Measurements from ENCODE around the gene SLC5A6. TPM values are rescaled to one million over a fixed set of nuclear protein-coding genes. Genes with fewer than 3 reads are reported as not detected.

SLC5A6 gene
- polyA plus RNA-seq, 3 donors = 8.1 to 21.7 (median 10.2) TPM

GRCh38 chr2:27205206-27205605 lies 6.9 kb downstream of the SLC5A6 start:
- WGBS (ENCODE audit: insufficient coverage) = 93% methylated on average over 6 of the region's 8 CpGs
- no peak overlapping the region for H3K27ac ChIP-seq (ENCODE audit: low read depth in 1 of 2, low read length in 2 of 2)
- Mint-ChIP-seq H3K4me1 (no peaks in the 10 kb centered on the region), H3K27ac (no peak overlapping the region), H3K36me3 (peaks cover 66 to 71% of the 10 kb centered on the region in 2 donors), H3K4me3 (no peak overlapping the region), H3K27me3 (ENCODE audit: low read depth in 3 of 3) (no peaks in the 10 kb centered on the region), H3K9me3 (no peaks in the 10 kb centered on the region)
- no peaks in the 10 kb centered on the region for H3K79me2 ChIP-seq (ENCODE audit: insufficient read depth, low read length)
- DNase-seq = no peak
- no peak overlapping the region for H2AFZ ChIP-seq (ENCODE audit: insufficient read depth, low read depth, low read length, poor library complexity, severe bottlenecking)
- H4K20me1 ChIP-seq (ENCODE audit: insufficient read depth, low read length) = no peaks in the 10 kb centered on the region
- H3K4me3 ChIP-seq (replicated peaks in 1 of 3; ENCODE audit: low read depth in 2 of 3, low read length in 3 of 3) = no peak overlapping the region
- no peak overlapping the region for H3K4me2 ChIP-seq (replicated peaks; ENCODE audit: extremely low read depth, low read length, poor library complexity, severe bottlenecking)
- TF ChIP-seq CTCF (IDR thresholded peaks at IDR 0.05) = no peak
- H3K4me1 ChIP-seq (ENCODE audit: control insufficient read depth in 1 of 2, insufficient read depth in 2 of 2, low read length in 2 of 2) = no peaks in the 10 kb centered on the region
- H3K36me3 ChIP-seq (replicated peaks in 1 of 2; ENCODE audit: control insufficient read depth in 1 of 2, insufficient read depth in 2 of 2, low read length in 2 of 2) = peaks cover 67 to 91% of the 10 kb centered on the region in 2 donors
- no peaks in the 10 kb centered on the region for H3K9me3 ChIP-seq (replicated peaks in 1 of 2; ENCODE audit: control insufficient read depth in 1 of 2, insufficient read depth in 1 of 2, low read length in 2 of 2)
- intact Hi-C loops (cut with micrococcal nuclease) = no loop called here
- no peak overlapping the region for H3K9ac ChIP-seq (ENCODE audit: insufficient read depth, low read length, poor library complexity, severe bottlenecking)
- no peaks in the 10 kb centered on the region for H3K27me3 ChIP-seq (ENCODE audit: control insufficient read depth in 2 of 2, insufficient read depth in 2 of 2, low read length in 2 of 2)

DNA sequence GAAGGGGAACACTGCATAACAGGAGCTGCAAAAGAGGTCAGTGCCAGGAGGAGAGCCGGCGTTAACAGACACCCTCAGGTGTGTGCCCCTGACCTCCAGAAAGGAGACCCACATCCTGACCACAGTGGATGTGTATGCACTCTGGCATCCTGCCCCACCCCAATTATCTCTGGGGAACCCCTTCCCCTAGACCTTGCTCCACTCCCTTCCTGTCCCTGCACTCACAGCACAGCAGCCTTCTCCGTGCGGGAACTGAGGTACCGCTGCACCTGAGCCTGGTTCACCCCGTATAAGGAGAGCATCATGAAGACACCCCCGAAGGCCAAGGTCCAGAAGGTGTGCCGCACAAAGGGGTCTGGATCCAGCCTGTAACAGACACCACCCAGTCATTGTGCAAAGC lies 7.5 kb downstream of the SLC5A6 start:
- no peak overlapping the region for H2AFZ ChIP-seq (ENCODE audit: insufficient read depth, low read depth, low read length, poor library complexity, severe bottlenecking)
- H3K27ac ChIP-seq (ENCODE audit: low read depth in 1 of 2, low read length in 2 of 2) = no peak overlapping the region
- H3K36me3 Mint-ChIP-seq = peaks cover 72 to 73% of the 10 kb centered on the region in 2 donors
- no peak overlapping the region for H3K27ac Mint-ChIP-seq
- no peak overlapping the region for H3K4me3 ChIP-seq (replicated peaks in 1 of 3; ENCODE audit: low read depth in 2 of 3, low read length in 3 of 3)
- no peak overlapping the region for H3K9ac ChIP-seq (ENCODE audit: insufficient read depth, low read length, poor library complexity, severe bottlenecking)
- H3K36me3 ChIP-seq (replicated peaks in 1 of 2; ENCODE audit: control insufficient read depth in 1 of 2, insufficient read depth in 2 of 2, low read length in 2 of 2) = peaks cover 72 to 94% of the 10 kb centered on the region in 2 donors
- H3K4me3 Mint-ChIP-seq = no peak overlapping the region
- no peaks in the 10 kb centered on the region for H3K9me3 ChIP-seq (replicated peaks in 1 of 2; ENCODE audit: control insufficient read depth in 1 of 2, insufficient read depth in 1 of 2, low read length in 2 of 2)
- no peaks in the 10 kb centered on the region for H3K9me3 Mint-ChIP-seq
- H3K4me1 Mint-ChIP-seq = no peaks in the 10 kb centered on the region
- no peak for DNase-seq
- WGBS (ENCODE audit: insufficient coverage) = 97% methylated on average over 4 of the region's 8 CpGs
- no peaks in the 10 kb centered on the region for H3K79me2 ChIP-seq (ENCODE audit: insufficient read depth, low read length)
- no peaks in the 10 kb centered on the region for H3K27me3 Mint-ChIP-seq (ENCODE audit: low read depth in 3 of 3)
- no peaks in the 10 kb centered on the region for H3K4me1 ChIP-seq (ENCODE audit: control insufficient read depth in 1 of 2, insufficient read depth in 2 of 2, low read length in 2 of 2)
- no peaks in the 10 kb centered on the region for H3K27me3 ChIP-seq (ENCODE audit: control insufficient read depth in 2 of 2, insufficient read depth in 2 of 2, low read length in 2 of 2)
- no peak overlapping the region for H3K4me2 ChIP-seq (replicated peaks; ENCODE audit: extremely low read depth, low read length, poor library complexity, severe bottlenecking)
- intact Hi-C loops (cut with micrococcal nuclease) = no loop called here
- TF ChIP-seq CTCF (IDR thresholded peaks at IDR 0.05) = no peak
- H4K20me1 ChIP-seq (ENCODE audit: insufficient read depth, low read length) = no peaks in the 10 kb centered on the region

Data from CD14-positive monocyte (primary cell).